Measurements from ENCODE around the gene RNF144A.
"Not testable (repeated sequence)": the region's sequence is repeated elsewhere in the genome, so short reads cannot be mapped to it uniquely, and the experiment has no call there.

DNA sequence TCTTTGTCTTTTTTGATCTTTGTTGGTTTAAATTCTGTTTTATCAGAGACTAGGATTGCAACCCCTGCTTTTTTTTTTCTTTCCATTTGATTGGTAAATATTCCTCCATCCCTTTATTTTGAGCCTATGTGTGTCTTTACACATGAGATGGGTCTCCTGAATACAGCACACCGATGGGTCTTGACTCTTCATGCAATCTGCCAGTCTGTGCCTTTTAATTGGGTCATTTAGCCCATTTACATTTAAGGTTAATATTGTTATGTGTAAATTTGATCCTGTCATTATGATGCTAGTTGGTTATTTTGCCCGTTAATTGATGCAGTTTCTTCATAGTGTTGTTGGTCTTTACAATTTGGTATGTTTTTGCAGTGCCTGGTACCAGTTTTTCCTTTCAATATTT, 14.6 kb upstream of the RNF144A start:
- not testable (repeated sequence) for TF ChIP-seq POLR2A (IDR thresholded peaks at IDR 0.05; ENCODE audit: low read depth, low read length); POLR2AphosphoS5 (IDR thresholded peaks at IDR 0.05; ENCODE audit: insufficient read depth, low read depth, low read length)
- TF ChIP-seq, protein P1, sequence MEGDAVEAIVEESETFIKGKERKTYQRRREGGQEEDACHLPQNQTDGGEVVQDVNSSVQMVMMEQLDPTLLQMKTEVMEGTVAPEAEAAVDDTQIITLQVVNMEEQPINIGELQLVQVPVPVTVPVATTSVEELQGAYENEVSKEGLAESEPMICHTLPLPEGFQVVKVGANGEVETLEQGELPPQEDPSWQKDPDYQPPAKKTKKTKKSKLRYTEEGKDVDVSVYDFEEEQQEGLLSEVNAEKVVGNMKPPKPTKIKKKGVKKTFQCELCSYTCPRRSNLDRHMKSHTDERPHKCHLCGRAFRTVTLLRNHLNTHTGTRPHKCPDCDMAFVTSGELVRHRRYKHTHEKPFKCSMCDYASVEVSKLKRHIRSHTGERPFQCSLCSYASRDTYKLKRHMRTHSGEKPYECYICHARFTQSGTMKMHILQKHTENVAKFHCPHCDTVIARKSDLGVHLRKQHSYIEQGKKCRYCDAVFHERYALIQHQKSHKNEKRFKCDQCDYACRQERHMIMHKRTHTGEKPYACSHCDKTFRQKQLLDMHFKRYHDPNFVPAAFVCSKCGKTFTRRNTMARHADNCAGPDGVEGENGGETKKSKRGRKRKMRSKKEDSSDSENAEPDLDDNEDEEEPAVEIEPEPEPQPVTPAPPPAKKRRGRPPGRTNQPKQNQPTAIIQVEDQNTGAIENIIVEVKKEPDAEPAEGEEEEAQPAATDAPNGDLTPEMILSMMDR (IDR thresholded peaks at IDR 0.05; ENCODE audit: extremely low read depth in 1 of 2, insufficient read depth in 1 of 2, low read depth in 1 of 2, low read length in 2 of 2), result not testable (repeated sequence)

All from endothelial cell of umbilical vein (primary cell).